NCI-H187 treated with DMSO at 0.1 percent for 48 hours (cell line): ENCODE data around the gene CHCT1.

Experiments
- DNase-seq: peaks from one replicate; lab custom pipeline; 2025; lab: John Stamatoyannopoulos, UW

Gene CHCT1

GRCh38 chr17:60442271-60443173 lies 20.2 kb downstream of the CHCT1 start:
- no peak for DNase-seq

GRCh38 chr17:60443713-60444112 lies 21.4 kb downstream of the CHCT1 start:
- no peak for DNase-seq

GRCh38 chr17:60445144-60445543 lies 22.9 kb downstream of the CHCT1 start:
- DNase-seq: no peak

- no peak for DNase-seq
Observed at GRCh38 chr17:60447375-60447774, 25.1 kb downstream of the CHCT1 start.

- DNase-seq: no peak
Observed at GRCh38 chr17:60451071-60451470, 28.8 kb downstream of the CHCT1 start.

- DNase-seq: no peak
Observed at GRCh38 chr17:60451965-60452364, 29.7 kb downstream of the CHCT1 start.

GRCh38 chr17:60455378-60455777 lies 33.1 kb downstream of the CHCT1 start:
- no peak for DNase-seq

GRCh38 chr17:60457148-60457547 lies 34.9 kb downstream of the CHCT1 start:
- no peak for DNase-seq

GRCh38 chr17:60461584-60461983 lies 39.3 kb downstream of the CHCT1 start:
- DNase-seq: no peak

GRCh38 chr17:60463157-60463835 lies 41.0 kb downstream of the CHCT1 start:
- DNase-seq: no peak

GRCh38 chr17:60464343-60464742 lies 42.1 kb downstream of the CHCT1 start:
- DNase-seq: no peak

GRCh38 chr17:60468371-60468770 lies 46.1 kb downstream of the CHCT1 start:
- no peak for DNase-seq

GRCh38 chr17:60471451-60471850 lies 49.2 kb downstream of the CHCT1 start:
- no peak for DNase-seq

- DNase-seq: no peak
Observed at GRCh38 chr17:60472449-60472848, 50.2 kb downstream of the CHCT1 start.

- no peak for DNase-seq
Observed at GRCh38 chr17:60473788-60474187, 51.5 kb downstream of the CHCT1 start.
